ENCODE measurements around the gene CCDC154.

Gene CCDC154

DNA sequence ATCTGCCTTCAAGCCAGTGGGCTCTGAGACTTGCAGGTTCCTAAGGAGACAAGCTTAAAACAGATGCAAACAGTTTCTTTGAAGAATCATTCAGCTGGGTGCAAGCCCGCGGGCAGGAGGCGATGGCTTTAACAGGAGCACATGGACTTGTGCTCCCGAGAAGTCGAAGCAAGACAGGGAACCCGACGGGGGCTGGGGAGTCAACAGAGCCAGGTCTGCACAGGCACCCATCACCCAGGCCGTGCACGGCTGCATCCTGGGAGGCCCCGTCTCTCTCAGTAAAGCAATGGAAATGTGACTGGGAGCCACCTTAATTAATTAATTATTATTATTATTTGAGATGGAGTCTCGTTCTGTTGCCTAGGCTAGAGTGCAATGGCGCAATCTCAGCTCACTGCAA is 44.7 kb upstream of the CCDC154 start:
- no peak for TF ChIP-seq ZFX (IDR thresholded peaks at IDR 0.05)
- TF ChIP-seq, protein P1, sequence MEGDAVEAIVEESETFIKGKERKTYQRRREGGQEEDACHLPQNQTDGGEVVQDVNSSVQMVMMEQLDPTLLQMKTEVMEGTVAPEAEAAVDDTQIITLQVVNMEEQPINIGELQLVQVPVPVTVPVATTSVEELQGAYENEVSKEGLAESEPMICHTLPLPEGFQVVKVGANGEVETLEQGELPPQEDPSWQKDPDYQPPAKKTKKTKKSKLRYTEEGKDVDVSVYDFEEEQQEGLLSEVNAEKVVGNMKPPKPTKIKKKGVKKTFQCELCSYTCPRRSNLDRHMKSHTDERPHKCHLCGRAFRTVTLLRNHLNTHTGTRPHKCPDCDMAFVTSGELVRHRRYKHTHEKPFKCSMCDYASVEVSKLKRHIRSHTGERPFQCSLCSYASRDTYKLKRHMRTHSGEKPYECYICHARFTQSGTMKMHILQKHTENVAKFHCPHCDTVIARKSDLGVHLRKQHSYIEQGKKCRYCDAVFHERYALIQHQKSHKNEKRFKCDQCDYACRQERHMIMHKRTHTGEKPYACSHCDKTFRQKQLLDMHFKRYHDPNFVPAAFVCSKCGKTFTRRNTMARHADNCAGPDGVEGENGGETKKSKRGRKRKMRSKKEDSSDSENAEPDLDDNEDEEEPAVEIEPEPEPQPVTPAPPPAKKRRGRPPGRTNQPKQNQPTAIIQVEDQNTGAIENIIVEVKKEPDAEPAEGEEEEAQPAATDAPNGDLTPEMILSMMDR (conservative IDR thresholded peaks at IDR 0.05), result no peak

DNA sequence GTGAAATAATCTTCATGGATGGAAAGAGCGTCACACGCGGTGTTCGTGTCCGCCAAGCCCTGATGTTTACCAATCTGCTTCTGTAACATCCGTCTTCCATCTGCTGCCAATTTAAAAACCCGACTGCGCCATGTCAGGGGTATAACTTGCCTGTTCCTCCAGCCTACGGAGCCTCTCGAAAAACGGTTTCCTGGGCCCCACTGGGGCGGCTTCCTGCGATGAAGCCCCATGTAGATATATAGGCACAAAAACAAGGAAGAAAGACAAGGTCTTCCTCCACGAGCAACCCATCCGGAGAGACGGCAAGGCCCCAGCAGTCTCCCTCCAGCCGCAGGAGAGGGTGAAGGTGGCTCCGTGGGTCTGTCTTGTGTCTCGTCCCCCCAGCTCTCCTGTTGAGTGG is 44.3 kb upstream of the CCDC154 start, which contains the start of gene PTX4:
Gene PTX4, minus strand, starts transcription at position 326 of the 400 bp plus-strand sequence. Its CDS starts 35 bp downstream, at position 291.
- TF ChIP-seq ZFX (IDR thresholded peaks at IDR 0.05), result no peak
- TF ChIP-seq, protein P1 (conservative IDR thresholded peaks at IDR 0.05), result no peak
- no peak within 1 kb of the TSS for H3K27ac ChIP-seq

More for the DNA sequence above, 44.7 kb upstream of the CCDC154 start:
- H3K27ac ChIP-seq, result no peak overlapping the region

DNA sequence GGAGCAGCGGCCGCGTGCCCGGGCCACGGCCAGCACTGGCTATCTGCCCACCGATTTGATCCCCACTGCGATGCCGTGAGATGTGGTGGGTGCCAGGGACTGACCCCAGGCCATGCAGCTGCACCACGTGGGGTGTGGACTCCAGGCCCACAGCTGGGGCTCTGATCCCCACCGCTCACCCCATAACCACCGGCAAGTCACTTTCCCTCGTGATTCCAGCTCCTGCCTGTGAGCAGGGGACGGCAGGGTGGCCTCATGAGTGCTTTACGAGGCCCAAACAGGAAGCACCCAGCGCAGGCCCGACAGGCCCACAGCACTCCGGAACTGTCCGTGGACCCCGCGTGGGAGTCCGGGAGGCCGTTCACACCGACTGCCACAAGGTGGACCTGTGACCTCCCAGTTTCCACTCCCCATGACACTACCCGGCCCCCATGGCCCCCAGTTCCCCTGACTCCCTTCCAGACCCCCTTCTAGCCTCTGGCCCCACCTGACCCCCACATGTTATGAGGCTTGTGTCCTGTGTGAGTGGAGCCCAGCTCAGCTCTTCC is 43.8 kb upstream of the CCDC154 start:
- TF ChIP-seq, protein P1 (conservative IDR thresholded peaks at IDR 0.05), result no peak
- no peak for TF ChIP-seq ZFX (IDR thresholded peaks at IDR 0.05)
- H3K27ac ChIP-seq, result no peak overlapping the region

DNA sequence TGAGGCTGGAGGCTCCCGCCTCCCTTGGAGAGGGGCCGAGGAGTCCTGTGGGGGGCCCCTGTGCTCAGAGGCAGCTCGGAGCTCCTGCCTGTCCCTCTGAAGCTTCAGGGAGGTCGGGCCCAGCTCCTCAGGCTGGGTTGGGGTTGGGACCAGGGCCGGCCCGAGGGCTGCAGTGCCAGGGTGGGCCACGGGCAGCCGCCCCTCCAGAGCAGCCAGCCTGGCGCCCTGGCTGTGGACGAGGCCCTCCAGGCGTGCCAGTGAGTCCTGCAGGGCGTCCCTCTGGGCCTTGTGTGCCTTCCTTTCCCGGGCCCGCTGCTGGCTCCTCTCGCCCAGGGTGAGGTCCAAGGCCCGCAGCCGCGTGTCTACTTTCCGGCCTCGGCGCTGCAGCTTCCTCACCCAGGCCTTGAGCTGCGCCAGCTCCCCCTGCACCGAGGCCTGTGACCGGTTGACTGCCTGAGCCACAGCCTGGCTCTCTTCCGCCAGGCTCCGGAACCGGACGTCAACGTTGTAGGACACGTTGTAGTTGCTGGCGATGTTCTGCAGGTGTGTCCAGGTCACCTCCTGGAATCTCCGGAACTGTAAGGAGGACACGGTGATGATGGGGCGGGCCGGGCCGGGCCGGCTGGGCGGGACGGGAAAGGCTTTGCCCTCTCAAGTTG is 43.2 kb upstream of the CCDC154 start:
- H3K27ac ChIP-seq, result no peak overlapping the region
- TF ChIP-seq, protein P1 (conservative IDR thresholded peaks at IDR 0.05), result no peak
- no peak for TF ChIP-seq ZFX (IDR thresholded peaks at IDR 0.05)

DNA sequence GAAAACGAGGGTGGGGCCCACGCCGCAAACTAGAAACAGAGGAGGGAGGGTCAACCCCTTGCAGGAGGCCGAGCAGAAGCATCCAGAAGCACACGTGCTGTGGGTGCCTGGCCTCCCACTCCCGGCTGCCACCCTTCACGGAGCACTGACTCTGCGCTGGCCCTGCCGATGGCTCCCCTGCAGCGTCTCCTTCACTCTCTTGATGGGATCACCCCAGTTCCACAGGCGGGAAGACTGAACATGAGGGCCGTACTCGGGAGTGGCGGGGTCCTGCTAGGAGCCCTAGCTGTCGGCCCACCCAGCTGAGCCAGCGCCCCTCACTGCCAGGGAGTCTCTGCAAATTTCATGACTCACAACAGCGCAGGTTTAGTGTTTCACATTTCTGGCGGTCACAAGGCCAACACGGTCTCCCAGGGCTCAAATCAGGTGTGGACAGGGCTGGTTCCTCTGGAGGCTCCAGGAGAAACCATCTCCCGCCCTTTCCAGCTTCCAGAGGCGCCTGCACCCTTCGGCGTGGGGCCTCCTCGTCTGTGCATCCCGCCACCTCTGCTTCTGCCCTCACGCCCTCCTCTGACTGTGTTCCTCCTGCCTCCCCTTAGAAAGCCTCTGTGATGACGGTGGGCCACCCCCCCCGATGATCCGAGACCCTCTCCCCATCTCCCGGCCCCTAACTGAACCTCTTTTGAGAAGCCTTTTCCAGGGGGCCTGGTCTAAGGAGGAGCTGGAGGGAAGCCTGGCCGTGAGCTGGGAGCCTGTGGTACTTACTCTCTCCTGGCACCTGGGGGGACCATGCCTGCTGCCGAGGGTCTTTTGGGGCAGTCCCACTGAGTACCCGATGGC is 42.4 kb upstream of the CCDC154 start:
- H3K27ac ChIP-seq, result no peak overlapping the region
- TF ChIP-seq, protein P1 (conservative IDR thresholded peaks at IDR 0.05), result no peak
- no peak for TF ChIP-seq ZFX (IDR thresholded peaks at IDR 0.05)

DNA sequence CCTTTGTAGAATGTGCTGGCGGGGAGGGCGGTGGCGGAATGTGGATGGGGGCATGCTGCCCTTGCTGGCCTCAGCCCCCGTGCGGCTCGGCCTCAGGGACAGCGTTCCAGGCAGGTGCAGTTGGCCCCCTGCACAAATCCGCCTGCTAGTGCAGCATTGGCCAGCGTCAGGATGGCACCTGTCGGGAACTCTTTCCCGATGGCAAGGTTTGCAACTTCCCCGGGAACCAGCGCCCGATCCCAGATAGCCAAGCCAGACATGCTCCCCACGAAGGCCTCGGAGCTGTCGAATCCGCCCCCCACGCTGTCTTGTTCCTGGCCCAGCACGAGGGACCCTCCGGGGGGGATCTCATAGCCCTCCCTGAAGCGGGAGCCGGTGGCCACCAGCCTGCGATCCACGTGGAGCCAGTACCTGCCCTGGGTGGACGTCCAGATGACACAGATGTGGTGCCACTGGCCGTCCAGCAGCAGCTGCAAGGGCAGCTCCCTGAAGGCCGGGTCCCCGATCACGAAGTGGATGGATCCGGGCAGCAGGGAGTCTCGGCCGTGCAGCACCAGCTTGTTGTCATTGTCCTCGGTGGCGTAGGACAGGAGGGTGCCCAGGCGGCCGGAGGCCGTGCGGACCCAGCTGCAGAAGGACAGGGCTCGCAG is 41.6 kb upstream of the CCDC154 start:
- H3K27ac ChIP-seq, result no peak overlapping the region
- TF ChIP-seq, protein P1 (conservative IDR thresholded peaks at IDR 0.05), result no peak
- no peak for TF ChIP-seq ZFX (IDR thresholded peaks at IDR 0.05)

All from C4-2B (cell line).